HEK293 (cell line): ENCODE results near the gene HOXD12.

Source experiments
- SETDB1 ChIP-seq: IDR thresholded peaks from one replicate; pipeline ENCODE4 v1.6.1; 2017; ENCODE audit warnings: mild to moderate bottlenecking, low read length, moderate library complexity, mixed read lengths; ENCODE audit not compliant: insufficient read length
- ZFP41 ChIP-seq: fragments of 450-650 bp; formaldehyde crosslinking; IDR thresholded peaks from 2 replicates; pipeline ENCODE4 v1.5.1; 2016; ENCODE audit warnings: missing biosample characterization, missing genetic modification characterization, borderline replicate concordance
- ZFP69B ChIP-seq: fragments of 450-650 bp; formaldehyde crosslinking; IDR thresholded peaks from 2 replicates; pipeline ENCODE4 v1.5.1; 2016; ENCODE audit warnings: missing biosample characterization, missing genetic modification characterization
- ZNF121 ChIP-seq: fragments of 450-650 bp; formaldehyde crosslinking; IDR thresholded peaks from 2 replicates; pipeline ENCODE4 v1.5.1; 2016; ENCODE audit warnings: missing biosample characterization, missing genetic modification characterization
- ZNF16 ChIP-seq: fragments of 450-650 bp; formaldehyde crosslinking; IDR thresholded peaks from 2 replicates; pipeline ENCODE4 v1.5.1; 2016; ENCODE audit warnings: low read depth, missing biosample characterization, missing genetic modification characterization
- ZNF302 ChIP-seq: fragments of 450-650 bp; formaldehyde crosslinking; IDR thresholded peaks from 2 replicates; pipeline ENCODE4 v1.5.1; 2016; ENCODE audit warnings: missing biosample characterization, missing genetic modification characterization, low read depth
- ZNF423 ChIP-seq: fragments of 450-650 bp; formaldehyde crosslinking; IDR thresholded peaks from 2 replicates; pipeline ENCODE4 v1.5.1; 2016; ENCODE audit warnings: missing biosample characterization, missing genetic modification characterization
- TF ChIP-seq, protein P1 (sequence below): fragments of 450-650 bp; formaldehyde crosslinking; IDR thresholded peaks from 2 replicates; pipeline ENCODE4 v1.5.1; 2016; ENCODE audit warnings: missing biosample characterization, missing genetic modification characterization
- TF ChIP-seq, protein P2 (sequence below): fragments of 450-650 bp; formaldehyde crosslinking; IDR thresholded peaks from 2 replicates; pipeline ENCODE4 v1.5.1; 2016; ENCODE audit warnings: missing biosample characterization, missing genetic modification characterization
- TF ChIP-seq, protein P3 (sequence below): fragments of 450-650 bp; formaldehyde crosslinking; IDR thresholded peaks from 2 replicates; pipeline ENCODE4 v1.5.1; 2016; ENCODE audit warnings: missing biosample characterization, missing genetic modification characterization
- TF ChIP-seq, protein P4 (sequence below): sonication (generic); formaldehyde crosslinking; IDR thresholded peaks from 2 replicates; pipeline ENCODE4 v1.8.1; 2022; ENCODE audit warnings: mild to moderate bottlenecking, moderate library complexity, missing genetic modification reagents

- TF ChIP-seq ZNF16 (tag by site-specific recombination) (no peak), ZNF423 (tag by site-specific recombination) (no peak), ZFP69B (tag by site-specific recombination) (no peak), ZNF302 (tag by site-specific recombination) (no peak), ZFP41 (tag by site-specific recombination) (no peak), ZNF121 (tag by site-specific recombination) (no peak), SETDB1 (no peak)
- TF ChIP-seq, protein P1, sequence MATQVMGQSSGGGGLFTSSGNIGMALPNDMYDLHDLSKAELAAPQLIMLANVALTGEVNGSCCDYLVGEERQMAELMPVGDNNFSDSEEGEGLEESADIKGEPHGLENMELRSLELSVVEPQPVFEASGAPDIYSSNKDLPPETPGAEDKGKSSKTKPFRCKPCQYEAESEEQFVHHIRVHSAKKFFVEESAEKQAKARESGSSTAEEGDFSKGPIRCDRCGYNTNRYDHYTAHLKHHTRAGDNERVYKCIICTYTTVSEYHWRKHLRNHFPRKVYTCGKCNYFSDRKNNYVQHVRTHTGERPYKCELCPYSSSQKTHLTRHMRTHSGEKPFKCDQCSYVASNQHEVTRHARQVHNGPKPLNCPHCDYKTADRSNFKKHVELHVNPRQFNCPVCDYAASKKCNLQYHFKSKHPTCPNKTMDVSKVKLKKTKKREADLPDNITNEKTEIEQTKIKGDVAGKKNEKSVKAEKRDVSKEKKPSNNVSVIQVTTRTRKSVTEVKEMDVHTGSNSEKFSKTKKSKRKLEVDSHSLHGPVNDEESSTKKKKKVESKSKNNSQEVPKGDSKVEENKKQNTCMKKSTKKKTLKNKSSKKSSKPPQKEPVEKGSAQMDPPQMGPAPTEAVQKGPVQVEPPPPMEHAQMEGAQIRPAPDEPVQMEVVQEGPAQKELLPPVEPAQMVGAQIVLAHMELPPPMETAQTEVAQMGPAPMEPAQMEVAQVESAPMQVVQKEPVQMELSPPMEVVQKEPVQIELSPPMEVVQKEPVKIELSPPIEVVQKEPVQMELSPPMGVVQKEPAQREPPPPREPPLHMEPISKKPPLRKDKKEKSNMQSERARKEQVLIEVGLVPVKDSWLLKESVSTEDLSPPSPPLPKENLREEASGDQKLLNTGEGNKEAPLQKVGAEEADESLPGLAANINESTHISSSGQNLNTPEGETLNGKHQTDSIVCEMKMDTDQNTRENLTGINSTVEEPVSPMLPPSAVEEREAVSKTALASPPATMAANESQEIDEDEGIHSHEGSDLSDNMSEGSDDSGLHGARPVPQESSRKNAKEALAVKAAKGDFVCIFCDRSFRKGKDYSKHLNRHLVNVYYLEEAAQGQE (tag by site-specific recombination): no peak
- TF ChIP-seq, protein P2, sequence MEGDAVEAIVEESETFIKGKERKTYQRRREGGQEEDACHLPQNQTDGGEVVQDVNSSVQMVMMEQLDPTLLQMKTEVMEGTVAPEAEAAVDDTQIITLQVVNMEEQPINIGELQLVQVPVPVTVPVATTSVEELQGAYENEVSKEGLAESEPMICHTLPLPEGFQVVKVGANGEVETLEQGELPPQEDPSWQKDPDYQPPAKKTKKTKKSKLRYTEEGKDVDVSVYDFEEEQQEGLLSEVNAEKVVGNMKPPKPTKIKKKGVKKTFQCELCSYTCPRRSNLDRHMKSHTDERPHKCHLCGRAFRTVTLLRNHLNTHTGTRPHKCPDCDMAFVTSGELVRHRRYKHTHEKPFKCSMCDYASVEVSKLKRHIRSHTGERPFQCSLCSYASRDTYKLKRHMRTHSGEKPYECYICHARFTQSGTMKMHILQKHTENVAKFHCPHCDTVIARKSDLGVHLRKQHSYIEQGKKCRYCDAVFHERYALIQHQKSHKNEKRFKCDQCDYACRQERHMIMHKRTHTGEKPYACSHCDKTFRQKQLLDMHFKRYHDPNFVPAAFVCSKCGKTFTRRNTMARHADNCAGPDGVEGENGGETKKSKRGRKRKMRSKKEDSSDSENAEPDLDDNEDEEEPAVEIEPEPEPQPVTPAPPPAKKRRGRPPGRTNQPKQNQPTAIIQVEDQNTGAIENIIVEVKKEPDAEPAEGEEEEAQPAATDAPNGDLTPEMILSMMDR (tag by site-specific recombination): no peak
- TF ChIP-seq, protein P3, sequence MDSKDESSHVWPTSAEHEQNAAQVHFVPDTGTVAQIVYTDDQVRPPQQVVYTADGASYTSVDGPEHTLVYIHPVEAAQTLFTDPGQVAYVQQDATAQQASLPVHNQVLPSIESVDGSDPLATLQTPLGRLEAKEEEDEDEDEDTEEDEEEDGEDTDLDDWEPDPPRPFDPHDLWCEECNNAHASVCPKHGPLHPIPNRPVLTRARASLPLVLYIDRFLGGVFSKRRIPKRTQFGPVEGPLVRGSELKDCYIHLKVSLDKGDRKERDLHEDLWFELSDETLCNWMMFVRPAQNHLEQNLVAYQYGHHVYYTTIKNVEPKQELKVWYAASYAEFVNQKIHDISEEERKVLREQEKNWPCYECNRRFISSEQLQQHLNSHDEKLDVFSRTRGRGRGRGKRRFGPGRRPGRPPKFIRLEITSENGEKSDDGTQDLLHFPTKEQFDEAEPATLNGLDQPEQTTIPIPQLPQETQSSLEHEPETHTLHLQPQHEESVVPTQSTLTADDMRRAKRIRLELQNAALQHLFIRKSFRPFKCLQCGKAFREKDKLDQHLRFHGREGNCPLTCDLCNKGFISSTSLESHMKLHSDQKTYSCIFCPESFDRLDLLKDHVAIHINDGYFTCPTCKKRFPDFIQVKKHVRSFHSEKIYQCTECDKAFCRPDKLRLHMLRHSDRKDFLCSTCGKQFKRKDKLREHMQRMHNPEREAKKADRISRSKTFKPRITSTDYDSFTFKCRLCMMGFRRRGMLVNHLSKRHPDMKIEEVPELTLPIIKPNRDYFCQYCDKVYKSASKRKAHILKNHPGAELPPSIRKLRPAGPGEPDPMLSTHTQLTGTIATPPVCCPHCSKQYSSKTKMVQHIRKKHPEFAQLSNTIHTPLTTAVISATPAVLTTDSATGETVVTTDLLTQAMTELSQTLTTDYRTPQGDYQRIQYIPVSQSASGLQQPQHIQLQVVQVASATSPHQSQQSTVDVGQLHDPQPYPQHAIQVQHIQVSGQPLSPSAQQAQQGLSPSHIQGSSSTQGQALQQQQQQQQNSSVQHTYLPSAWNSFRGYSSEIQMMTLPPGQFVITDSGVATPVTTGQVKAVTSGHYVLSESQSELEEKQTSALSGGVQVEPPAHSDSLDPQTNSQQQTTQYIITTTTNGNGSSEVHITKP (tag by site-specific recombination): no peak
- TF ChIP-seq, protein P4, sequence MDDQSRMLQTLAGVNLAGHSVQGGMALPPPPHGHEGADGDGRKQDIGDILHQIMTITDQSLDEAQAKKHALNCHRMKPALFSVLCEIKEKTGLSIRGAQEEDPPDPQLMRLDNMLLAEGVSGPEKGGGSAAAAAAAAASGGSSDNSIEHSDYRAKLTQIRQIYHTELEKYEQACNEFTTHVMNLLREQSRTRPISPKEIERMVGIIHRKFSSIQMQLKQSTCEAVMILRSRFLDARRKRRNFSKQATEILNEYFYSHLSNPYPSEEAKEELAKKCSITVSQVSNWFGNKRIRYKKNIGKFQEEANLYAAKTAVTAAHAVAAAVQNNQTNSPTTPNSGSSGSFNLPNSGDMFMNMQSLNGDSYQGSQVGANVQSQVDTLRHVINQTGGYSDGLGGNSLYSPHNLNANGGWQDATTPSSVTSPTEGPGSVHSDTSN (CRISPR knock-in tag): no peak
Observed at GRCh38 chr2:176056406-176056805, 43.2 kb upstream of the HOXD12 start.
